ENCODE results near the gene DRGX.

- TF ChIP-seq CTCF (conservative IDR thresholded peaks at IDR 0.05; ENCODE audit: low read depth, low read length) (no peak), CEBPB (IDR thresholded peaks at IDR 0.05; ENCODE audit: low read depth, low read length) (no peak), SMC3 (IDR thresholded peaks at IDR 0.05; ENCODE audit: low read depth, low read length) (no peak), MXI1 (IDR thresholded peaks at IDR 0.05; ENCODE audit: borderline replicate concordance, low read depth, low read length) (no peak), POLR2A (IDR thresholded peaks at IDR 0.05; ENCODE audit: low read depth, low read length) (no peak), BHLHE40 (IDR thresholded peaks at IDR 0.05; ENCODE audit: low read depth, low read length) (no peak), MAFK (IDR thresholded peaks at IDR 0.05; ENCODE audit: low read depth, low read length) (no peak), RFX5 (IDR thresholded peaks at IDR 0.05; ENCODE audit: low read depth, low read length) (no peak), FOS (IDR thresholded peaks at IDR 0.05; ENCODE audit: low read depth, low read length) (no peak), MAZ (IDR thresholded peaks at IDR 0.05; ENCODE audit: borderline replicate concordance, low read depth, low read length) (no peak), USF2 (IDR thresholded peaks at IDR 0.05; ENCODE audit: low read depth, low read length) (no peak), CHD1 (IDR thresholded peaks at IDR 0.05; ENCODE audit: low read depth, low read length) (no peak), RCOR1 (IDR thresholded peaks at IDR 0.05; ENCODE audit: insufficient replicate concordance, low read length) (no peak)
These were observed 14.6 kb downstream of the DRGX start for GRCh38 chr10:49381111-49381900.

All from IMR-90 (cell line).